HepG2 (cell line): ENCODE measurements around the gene NUDCD3. TPM values are rescaled to one million over a fixed set of nuclear protein-coding genes. Genes with fewer than 3 reads are reported as not detected.

Experiments
- ATAC-seq: fragments of 200-7000 bp; cut with Tn5 transposase; 3 replicates; pipeline ENCODE4 v1.9.1; 2020; ENCODE audit warnings: mild to moderate bottlenecking, moderate library complexity
- BruUV-seq: library from RNA; stranded (reverse); fragments of 400-500 nt; replicated peaks from 2 replicates; lab custom pipeline; 2021; lab: Mats Ljungman, UMichigan
- CTCF ChIA-PET: fragments of 300-600 bp; formaldehyde crosslinking; extraction: SDS; loops from one replicate; lab custom pipeline; 2021; ENCODE audit warnings: low total read pairs, inconsistent platforms, low intra/inter-chr PET ratio; lab: Yijun Ruan, JAX
- POLR2A ChIA-PET: fragments of 350-600 bp; sonication (Branson Sonifier 250); formaldehyde crosslinking; loops from one replicate; lab custom pipeline; 2020; ENCODE audit warnings: antibody characterized with exemption, inconsistent platforms; lab: Yijun Ruan, JAX
- DNase-seq: peaks from one replicate; pipeline ENCODE4 v3.0.0-alpha.2; 2015; ENCODE audit warnings: low spot score
- FAIRE-seq: peaks from 3 replicates; lab custom pipeline; 2011; peaks lifted over from hg19 to GRCh38; lab: Jason Lieb, UNC
- H2AFZ ChIP-seq: one replicate; pipeline ENCODE4 v1.6.1; 2011; ENCODE audit warnings: low read length, inconsistent platforms
- H3K27ac ChIP-seq: fragments of 300-600 bp; 3 replicates; pipeline ENCODE4 v1.8.0; 2011; ENCODE audit warnings: mixed run types, mild to moderate bottlenecking, mixed read lengths, low read length, inconsistent platforms; ENCODE audit not compliant: insufficient read depth; ENCODE audit errors: extremely low read length
- H3K27me3 ChIP-seq, 2 experiments: fragments of 200-600 bp in 1 of 2; 2 replicates in 1 of 2; 3 replicates in 1 of 2; pipeline versions ENCODE4 v1.6.0 to v1.8.0; 2011; ENCODE audit warnings: low read length in 2 of 2, mild to moderate bottlenecking in 2 of 2, moderate library complexity in 2 of 2, inconsistent platforms in 1 of 2; ENCODE audit not compliant: insufficient read depth in 2 of 2, control insufficient read depth in 1 of 2
- H3K36me3 ChIP-seq, 2 experiments: fragments of 200-600 bp in 1 of 2; replicated peaks in 1 of 2; 2 replicates in 1 of 2; 3 replicates in 1 of 2; pipeline versions ENCODE4 v1.5.1 to v1.8.0; 2011; ENCODE audit warnings: low read length in 2 of 2, inconsistent platforms in 1 of 2; ENCODE audit not compliant: insufficient read depth in 2 of 2, control insufficient read depth in 1 of 2
- H3K4me1 ChIP-seq: 2 replicates; pipeline ENCODE4 v1.5.1; 2012; ENCODE audit warnings: low read length, inconsistent platforms; ENCODE audit not compliant: insufficient read depth
- H3K4me2 ChIP-seq: 2 replicates; pipeline ENCODE4 v1.6.0; 2011; ENCODE audit warnings: low read depth, low read length, inconsistent platforms
- H3K4me3 ChIP-seq, 3 experiments: fragments of 200-600 bp in 1 of 3; sonication (generic), shearing (Covaris generic) in 1 of 3; replicated peaks in 1 of 3; 2 replicates each; pipeline ENCODE4 v1.5.1; 2011 to 2016; ENCODE audit warnings: low read length in 3 of 3, inconsistent platforms in 2 of 3, low read depth in 2 of 3, mild to moderate bottlenecking in 2 of 3, control low read depth in 1 of 3, mixed read lengths in 1 of 3; ENCODE audit not compliant: insufficient read depth in 1 of 3
- H3K79me2 ChIP-seq: one replicate; pipeline ENCODE4 v1.6.1; 2011; ENCODE audit warnings: low read length, inconsistent platforms; ENCODE audit not compliant: insufficient read depth
- H3K9ac ChIP-seq: 2 replicates; pipeline ENCODE4 v1.6.0; 2011; ENCODE audit warnings: mild to moderate bottlenecking, low read depth, low read length, inconsistent platforms; ENCODE audit not compliant: insufficient read depth
- H3K9me3 ChIP-seq: 2 replicates; pipeline ENCODE4 v1.5.1; 2012; ENCODE audit warnings: mild to moderate bottlenecking, low read length
- H4K20me1 ChIP-seq: 2 replicates; pipeline ENCODE4 v1.6.0; 2011; ENCODE audit warnings: inconsistent platforms, mild to moderate bottlenecking, low read length, moderate library complexity; ENCODE audit not compliant: insufficient read depth
- BCL6 ChIP-seq: IDR thresholded peaks from 2 replicates; pipeline ENCODE4 v1.6.1; 2016; ENCODE audit warnings: missing genetic modification reagents, missing compliant biosample characterization
- DNMT1 ChIP-seq: sonication (generic); formaldehyde crosslinking; IDR thresholded peaks from 2 replicates; pipeline ENCODE4 v1.5.1; 2020; ENCODE audit warnings: mild to moderate bottlenecking, missing genetic modification reagents
- ZNF781 ChIP-seq: sonication (generic); formaldehyde crosslinking; IDR thresholded peaks from 2 replicates; pipeline ENCODE4 v1.5.1; 2020; ENCODE audit warnings: borderline replicate concordance, mild to moderate bottlenecking, missing genetic modification reagents; ENCODE audit errors: not compliant biosample characterization
- ZNF788 ChIP-seq: sonication (generic); formaldehyde crosslinking; IDR thresholded peaks from 2 replicates; pipeline ENCODE4 v1.5.0; 2020; ENCODE audit warnings: mild to moderate bottlenecking, missing genetic modification reagents, borderline replicate concordance
- WGBS: methylation state at CpG from one replicate; pipeline ENCODE4 v1.1.6; 2017; ENCODE audit warnings: low lambda C conversion rate; 5-methylcytosine and 5-hydroxymethylcytosine counted together
- in situ Hi-C: cut with HindIII; loops from 2 replicates; pipeline ENCODE4 v1.10.0; 2017; ENCODE audit warnings: low pct_unique_long_range_greater_than_20kb; ENCODE audit not compliant: extremely low pct_ligation_motif_present
- intact Hi-C: fragments of 100-400 bp; cut with micrococcal nuclease; formaldehyde crosslinking; loops from one replicate; pipeline ENCODE4 v1.10.0; 2022; ENCODE audit not compliant: unreplicated experiment
- polyA plus RNA-seq, 8 experiments: library from polyadenylated mRNA; depleted of rRNA in 3 of 8; stranded (reverse) in 7 of 8; unstranded in 1 of 8; fragments of >200 nt; fragmentation: Illumina TruSeq in 4 of 8; extraction: Trizol in 4 of 8; gene quantifications; 2 replicates each; pipeline versions ENCODE4 v1.2.1 to v1.2.3, GENCODE V29; 2011 to 2016; ENCODE audit warnings: low read depth in 4 of 8, missing spikeins in 1 of 8, mixed read lengths in 1 of 8; ENCODE audit not compliant: insufficient read depth in 1 of 8
- small RNA-seq, 3 experiments: library from RNA; depleted of rRNA; stranded (forward); fragments of <200 nt; gene quantifications; one replicate each; pipeline ENCODE3, GENCODE V24; 2012; ENCODE audit warnings: low read depth in 2 of 3, low replicate concordance in 1 of 3; ENCODE audit not compliant: insufficient read length in 3 of 3, insufficient read depth in 2 of 3
- total RNA-seq, 5 experiments: library from RNA; depleted of rRNA; stranded (reverse); fragments of >200 nt; fragmentation: Illumina TruSeq; extraction: Trizol; gene quantifications; 2 replicates each; pipeline ENCODE4 v1.2.3, GENCODE V29; 2016; ENCODE audit warnings: low read depth in 1 of 5

The NUDCD3 gene
- total and polyA plus RNA-seq, 2 of the 13 experiments (the other 11 are each of a cell fraction or from before 2014, with no cell fraction given): 20.8 to 49.9 TPM

DNA sequence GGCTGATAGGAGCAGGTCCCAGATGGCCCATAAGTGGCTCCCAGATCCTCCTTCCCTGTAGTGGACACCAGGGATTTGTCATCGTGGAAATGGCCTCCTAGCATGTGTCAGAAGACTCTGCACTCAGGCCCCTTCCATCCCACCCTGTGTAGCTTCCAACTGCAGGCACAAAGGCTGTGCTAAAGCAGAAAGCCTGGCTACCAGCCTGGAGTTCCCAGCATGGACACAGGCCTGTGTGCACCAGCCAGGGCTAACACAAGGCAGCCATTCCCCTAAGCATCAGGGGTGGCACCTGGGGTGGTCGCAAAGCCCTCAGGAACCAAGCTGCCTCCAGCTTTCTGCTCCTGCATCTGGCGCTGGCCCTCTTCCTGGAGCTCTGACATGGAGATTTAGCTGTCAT lies 160.6 kb downstream of the NUDCD3 start:
- WGBS: 0% methylated on average over 2 of the region's 3 CpGs
- H3K27me3 ChIP-seq: peaks cover 10 to 28% of the 10 kb centered on the region in 2 experiments; a peak in 4 of 5 replicates
- ATAC-seq (no peak), FAIRE-seq (no peak), DNase-seq (no peak)
- in situ Hi-C loops (no loop called here), intact Hi-C loops (no loop called here)
- no peak overlapping the region for H3K9ac ChIP-seq
- no peak overlapping the region for H3K4me3 ChIP-seq
- CTCF ChIA-PET: no interaction called here
- no peaks in the 10 kb centered on the region for H4K20me1 ChIP-seq
- POLR2A ChIA-PET: no interaction called here
- TF ChIP-seq ZNF788 (CRISPR knock-in tag): no peak
- TF ChIP-seq ZNF781: no peak
- no peak for TF ChIP-seq DNMT1 (CRISPR knock-in tag)
- TF ChIP-seq BCL6 (CRISPR knock-in tag): no peak
- no TSS peak for BruUV-seq
- H2AFZ ChIP-seq: no peak overlapping the region
- H3K4me1 ChIP-seq: 0 out of 2 replicates have a peak, but pooled peaks cover 4% of the 10 kb centered on the region
- H3K4me2 ChIP-seq: no peak overlapping the region
- H3K27ac ChIP-seq: no peak overlapping the region
- no peaks in the 10 kb centered on the region for H3K79me2 ChIP-seq
- H3K9me3 ChIP-seq: no peaks in the 10 kb centered on the region
- no peaks in the 10 kb centered on the region for H3K36me3 ChIP-seq

Small RNA genes within 50 kb of the gene (small RNA-seq; reads per million reads assigned to genes)
- gene RNU6-1097P: 0 reads per million in 3 experiments

Other genes with a start within 250 kb of the NUDCD3 start
- 0.13 and 0.27 TPM in 2 replicates for gene CAMK2B, start 165.1 kb downstream of the NUDCD3 start, total RNA-seq (2016; rRNA removed; fragmentation: Illumina TruSeq; extraction: Trizol)
- 0.20 and 0.48 TPM in 2 replicates for gene CAMK2B, start 165.1 kb downstream of the NUDCD3 start, polyA plus RNA-seq (2011; rRNA removed)
- gene NPC1L1, start 50.7 kb upstream of the NUDCD3 start, total RNA-seq (2016; rRNA removed; fragmentation: Illumina TruSeq; extraction: Trizol): 3.8 and 4.8 TPM in 2 replicates
- 14.5 and 26.6 TPM in 2 replicates for gene NPC1L1, start 50.7 kb upstream of the NUDCD3 start, polyA plus RNA-seq (2011; rRNA removed)
- 105 and 120 TPM in 2 replicates for gene DDX56, start 83.2 kb upstream of the NUDCD3 start, total RNA-seq (2016; rRNA removed; fragmentation: Illumina TruSeq; extraction: Trizol)
- 82.6 and 106 TPM in 2 replicates for gene DDX56, start 83.2 kb upstream of the NUDCD3 start, polyA plus RNA-seq (2011; rRNA removed)
- 39.2 and 81.4 TPM in 2 replicates for gene TMED4, start 91.6 kb upstream of the NUDCD3 start, total RNA-seq (2016; rRNA removed; fragmentation: Illumina TruSeq; extraction: Trizol)
- 109 and 113 TPM in 2 replicates for gene TMED4, start 91.6 kb upstream of the NUDCD3 start, polyA plus RNA-seq (2011; rRNA removed)
- 25.4 and 28.1 TPM in 2 replicates for gene OGDH, start 116.0 kb upstream of the NUDCD3 start, total RNA-seq (2016; rRNA removed; fragmentation: Illumina TruSeq; extraction: Trizol)
- 17.4 and 19.9 TPM in 2 replicates for gene OGDH, start 116.0 kb upstream of the NUDCD3 start, polyA plus RNA-seq (2011; rRNA removed)